Measurements from ENCODE around the gene SPG21. TPM values are rescaled to one million over a fixed set of nuclear protein-coding genes. Genes with fewer than 3 reads are reported as not detected.

The SPG21 gene
- total and polyA plus RNA-seq, 2 of the 13 experiments (the other 11 are each of a cell fraction or from before 2014, with no cell fraction given): 36.7 to 42.4 TPM

GRCh38 chr15:65032801-65033537 lies 43.3 kb upstream of the SPG21 start (continued):
- TF ChIP-seq ZBTB46 (CRISPR knock-in tag; IDR thresholded peaks at IDR 0.05; ENCODE audit: borderline replicate concordance) (no peak), ATF7 (IDR thresholded peaks at IDR 0.05) (no peak), ATF7 (CRISPR knock-in tag; IDR thresholded peaks at IDR 0.05) (no peak), SMAD3 (CRISPR knock-in tag; IDR thresholded peaks at IDR 0.05) (peak; percentile 60; the same call in 1 of the 2 replicates), ZNF891 (CRISPR knock-in tag; IDR thresholded peaks at IDR 0.05) (no peak), FOXJ3 (CRISPR knock-in tag; IDR thresholded peaks at IDR 0.05; ENCODE audit: borderline replicate concordance) (no peak), ARID3A (IDR thresholded peaks at IDR 0.05; ENCODE audit: low read depth, low read length) (peak; percentile 47; the same call in 1 of the 2 replicates), ARHGAP35 (CRISPR knock-in tag; IDR thresholded peaks at IDR 0.05; ENCODE audit: borderline replicate concordance) (0 out of 2 replicates have a peak, but pooled peaks have one; percentile 68), ZNF784 (CRISPR knock-in tag; IDR thresholded peaks at IDR 0.05; ENCODE audit: borderline replicate concordance) (no peak), JUN (CRISPR knock-in tag; IDR thresholded peaks at IDR 0.05) (no peak), ZBTB14 (CRISPR knock-in tag; IDR thresholded peaks at IDR 0.05) (no peak), TBX2 (CRISPR knock-in tag; IDR thresholded peaks at IDR 0.05; ENCODE audit: borderline replicate concordance) (peak; percentile 84), MIER3 (CRISPR knock-in tag; IDR thresholded peaks at IDR 0.05; ENCODE audit: borderline replicate concordance) (peak; percentile 37; the same call in 1 of the 2 replicates), NCOA1 (CRISPR knock-in tag; IDR thresholded peaks at IDR 0.05) (no peak), CHD2 (IDR thresholded peaks at IDR 0.05; ENCODE audit: low read depth, low read length) (no peak; the same call in 1 of the 2 replicates), JUND (CRISPR knock-in tag; IDR thresholded peaks at IDR 0.05) (no peak), ELF4 (CRISPR knock-in tag; IDR thresholded peaks at IDR 0.05; ENCODE audit: borderline replicate concordance) (0 out of 2 replicates have a peak, but pooled peaks have one; percentile 64), ZEB1 (IDR thresholded peaks at IDR 0.05; ENCODE audit: insufficient replicate concordance, low read depth) (no peak), MIER2 (CRISPR knock-in tag; IDR thresholded peaks at IDR 0.05) (peak; percentile 71; the same call in 1 of the 2 replicates), ZNF205 (CRISPR knock-in tag; IDR thresholded peaks at IDR 0.05) (peak; percentile 52; the same call in 1 of the 2 replicates), BCLAF1 (IDR thresholded peaks at IDR 0.05) (no peak)
